ENCODE measurements around the gene PITRM1. TPM values are rescaled to one million over a fixed set of nuclear protein-coding genes. Genes with fewer than 3 reads are reported as not detected.
"Not testable (repeated sequence)": the region's sequence is repeated elsewhere in the genome, so short reads cannot be mapped to it uniquely, and the experiment has no call there.

Gene PITRM1
- 35.9 and 54.0 TPM in 2 replicates for total RNA-seq

- peak; percentile 100 for DNase-seq (ENCODE audit: low read depth in 2 of 2)
Measured at GRCh38 chr10:3172446-3173170, at the start of gene PITRM1. TSS of gene PITRM1 (minus strand) at chr10:3172782. CDS start at chr10:3172772, 10 bp downstream.

DNA sequence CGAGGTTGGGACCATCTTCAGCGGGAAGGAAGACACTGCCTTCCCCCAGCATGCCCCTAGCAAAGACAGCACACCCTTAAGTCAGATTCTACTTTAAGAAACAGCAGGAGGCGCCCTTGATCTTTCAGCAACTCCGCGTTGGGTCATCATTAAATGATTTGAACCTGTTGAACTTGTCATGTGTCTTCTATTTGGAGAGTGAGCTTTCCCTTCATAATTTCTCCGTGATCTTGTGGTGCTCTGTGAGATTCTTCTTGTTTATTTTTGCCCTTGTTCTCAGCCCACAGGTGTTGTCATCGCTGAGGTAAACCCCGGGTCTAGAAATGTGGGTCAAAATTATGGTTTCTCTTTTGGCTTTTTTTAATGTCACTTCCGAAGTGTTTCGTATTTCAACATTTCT is 49.5 kb upstream of the PITRM1 start:
- peak; percentile 17 to 64 for DNase-seq (ENCODE audit: low read depth in 2 of 2)

GRCh38 chr10:3221601-3222000 is 49.0 kb upstream of the PITRM1 start:
- not testable (repeated sequence) for DNase-seq (ENCODE audit: low read depth in 2 of 2)

- peak; percentile 36 to 77 for DNase-seq (ENCODE audit: low read depth in 2 of 2)
Measured at GRCh38 chr10:3220853-3221252, 48.3 kb upstream of the PITRM1 start.

- not testable (repeated sequence) for DNase-seq (ENCODE audit: low read depth in 2 of 2)
Measured at GRCh38 chr10:3219021-3219628, 46.5 kb upstream of the PITRM1 start.

DNA sequence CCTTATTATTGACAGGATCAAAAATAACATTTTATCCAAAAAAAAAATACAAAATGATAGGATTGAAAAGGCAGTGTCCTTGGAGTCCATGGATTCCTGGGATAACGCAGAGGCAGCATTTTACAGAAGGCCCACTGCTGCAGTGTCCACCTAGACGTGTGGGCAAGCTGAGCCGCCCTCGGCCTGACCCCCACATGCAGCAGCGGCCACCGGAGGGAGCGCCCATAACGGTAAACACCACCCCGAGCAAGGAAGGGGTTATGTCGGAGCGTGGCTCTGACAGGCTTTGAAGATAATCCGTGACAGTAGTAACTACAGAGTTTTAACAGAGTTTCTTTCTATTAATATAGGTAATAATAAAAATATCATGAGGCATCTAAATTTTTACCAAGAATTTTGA is 45.3 kb upstream of the PITRM1 start:
- DNase-seq (ENCODE audit: low read depth in 2 of 2), result no peak

GRCh38 chr10:3217301-3217700 is 44.7 kb upstream of the PITRM1 start:
- DNase-seq (ENCODE audit: low read depth in 2 of 2), result no peak

- no peak for DNase-seq (ENCODE audit: low read depth in 2 of 2)
Measured at GRCh38 chr10:3215153-3215775, 42.7 kb upstream of the PITRM1 start.

GRCh38 chr10:3213758-3214515 is 41.4 kb upstream of the PITRM1 start:
- no peak for DNase-seq (ENCODE audit: low read depth in 2 of 2)

DNA sequence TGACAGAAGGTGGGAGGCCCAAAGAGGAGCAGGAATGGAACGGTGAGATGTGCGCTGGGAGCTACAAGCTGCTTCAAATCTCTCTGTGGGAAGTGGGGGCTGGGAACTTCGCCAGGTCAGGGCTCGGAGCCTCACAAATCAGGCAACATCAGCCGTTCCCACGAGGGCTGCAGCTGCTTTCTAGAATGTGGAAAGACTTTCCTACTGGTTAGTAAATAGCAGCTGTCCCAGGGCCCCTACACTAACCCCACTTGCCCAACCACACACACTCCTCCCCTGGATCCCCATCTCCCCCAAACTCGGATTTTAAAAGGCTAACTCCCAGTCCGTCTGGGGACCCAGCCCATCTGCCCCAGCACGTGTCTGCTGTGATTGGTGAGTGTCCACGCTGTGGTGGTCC is 40.6 kb upstream of the PITRM1 start:
- DNase-seq (ENCODE audit: low read depth in 2 of 2), result no peak

- DNase-seq (ENCODE audit: low read depth in 2 of 2), result no peak
Measured at GRCh38 chr10:3210251-3210877, 37.8 kb upstream of the PITRM1 start.

DNA sequence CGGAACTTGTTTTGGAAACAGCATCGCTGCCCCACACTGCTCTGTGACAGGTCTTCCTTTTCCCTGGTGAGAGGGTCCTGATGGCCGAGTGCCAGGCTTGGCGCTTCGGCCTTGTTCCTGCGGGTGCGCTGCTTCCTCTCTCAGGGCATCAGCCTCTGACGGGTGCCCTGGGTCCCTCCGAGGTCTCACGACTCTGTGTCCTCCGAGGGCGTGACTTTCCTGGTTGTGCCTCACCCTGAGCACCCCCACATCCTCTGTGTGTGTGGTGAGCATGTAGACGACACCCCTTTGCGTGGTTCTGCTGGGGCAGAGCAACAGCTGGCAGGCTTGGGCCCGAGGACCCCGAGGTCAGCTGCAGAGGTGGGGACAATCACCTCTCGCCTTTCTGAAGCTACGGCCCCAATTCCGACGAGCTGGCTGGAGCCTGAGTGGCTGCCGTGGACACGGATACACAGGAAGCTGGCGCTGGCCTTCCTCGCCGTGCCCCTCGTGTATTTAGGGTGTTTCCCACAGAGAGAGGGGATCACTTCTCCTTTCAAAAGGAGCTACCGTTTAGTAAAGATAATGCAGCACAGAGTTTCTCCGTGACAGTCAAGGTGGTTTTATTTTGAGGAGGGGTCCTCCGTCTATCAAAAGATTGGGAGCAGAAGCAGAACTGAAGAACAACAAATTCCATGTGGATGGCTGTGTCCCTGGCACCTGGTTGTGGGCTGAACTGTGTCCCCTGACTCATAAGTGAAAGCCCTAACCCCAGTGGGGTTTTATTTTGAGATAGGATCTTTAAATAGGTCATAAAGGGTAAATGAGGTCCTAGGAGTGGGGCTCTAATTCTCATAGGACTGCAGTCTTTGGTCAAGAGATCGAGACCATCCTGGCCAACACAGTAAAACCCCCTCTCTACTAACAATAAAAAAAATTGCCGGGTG is 36.2 kb upstream of the PITRM1 start:
- DNase-seq (ENCODE audit: low read depth in 2 of 2), result no peak

DNA sequence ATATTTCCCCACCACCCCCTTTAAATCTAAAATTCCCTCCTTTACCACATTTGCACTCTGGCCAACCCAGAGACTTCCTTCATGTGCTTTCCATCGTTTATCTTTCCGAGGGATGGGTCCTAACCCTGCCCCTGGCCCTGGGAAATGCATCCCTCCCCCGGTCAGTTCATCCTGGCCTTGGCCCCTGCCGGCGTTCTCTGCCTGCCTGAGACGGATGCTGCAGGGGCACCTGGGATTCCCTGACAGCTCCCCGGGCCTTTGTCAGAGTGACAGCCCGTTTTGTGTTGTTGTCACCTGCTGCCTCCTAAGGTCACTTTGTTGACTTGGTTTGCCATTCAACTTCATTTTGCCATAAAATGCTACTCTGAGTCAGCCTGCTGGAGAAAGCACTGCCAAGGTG is 34.8 kb upstream of the PITRM1 start:
- DNase-seq (ENCODE audit: low read depth in 2 of 2), result no peak

GRCh38 chr10:3206511-3207157 is 34.1 kb upstream of the PITRM1 start:
- no peak for DNase-seq (ENCODE audit: low read depth in 2 of 2)

DNA sequence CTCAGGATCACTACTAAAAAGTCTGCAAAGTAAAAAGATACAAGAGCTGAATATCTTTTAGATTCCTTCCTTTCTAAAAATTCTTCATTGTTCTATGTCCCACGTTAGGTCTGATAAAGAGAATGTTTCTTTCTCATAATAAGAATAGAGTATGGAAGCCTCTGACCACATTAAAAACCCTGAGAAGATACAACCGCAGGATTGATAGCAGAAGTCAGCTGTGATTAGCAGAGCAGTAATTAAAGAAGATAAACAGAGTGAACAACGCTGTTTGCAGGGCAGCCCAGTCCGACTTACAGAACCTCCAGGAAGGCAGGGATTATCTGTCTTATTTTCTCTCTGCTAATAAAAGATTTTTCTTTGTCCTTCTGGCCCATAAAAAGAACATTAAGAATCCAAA is 31.4 kb upstream of the PITRM1 start:
- no peak for DNase-seq (ENCODE audit: low read depth in 2 of 2)

- DNase-seq (ENCODE audit: low read depth in 2 of 2), result no peak
Measured at GRCh38 chr10:3203016-3203811, 30.6 kb upstream of the PITRM1 start.

GRCh38 chr10:3201796-3202195 is 29.2 kb upstream of the PITRM1 start:
- DNase-seq (ENCODE audit: low read depth in 2 of 2), result no peak

GRCh38 chr10:3199488-3199887 is 26.9 kb upstream of the PITRM1 start:
- DNase-seq (ENCODE audit: low read depth in 2 of 2), result no peak

DNA sequence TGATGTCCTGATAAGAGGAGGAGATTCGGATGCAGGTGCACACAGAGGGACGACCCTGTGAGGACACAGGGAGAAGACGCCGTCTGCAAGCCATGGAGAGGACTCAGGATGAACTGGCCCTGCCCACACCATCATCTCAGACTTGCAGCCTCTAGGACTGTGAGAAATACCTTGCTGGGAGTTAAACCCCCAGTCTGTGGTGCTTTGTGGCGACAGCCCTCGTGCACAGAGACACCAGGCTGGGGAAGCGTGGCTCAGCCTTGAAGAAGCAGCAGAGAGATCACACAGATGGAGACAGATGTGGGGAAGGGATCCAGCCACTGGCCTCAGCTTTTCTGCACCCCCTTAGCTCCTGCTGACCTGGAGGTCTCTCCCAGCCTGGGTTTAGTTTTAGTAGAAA is 26.3 kb upstream of the PITRM1 start:
- DNase-seq (ENCODE audit: low read depth in 2 of 2), result no peak
